ENCODE results near the gene SLC6A17. TPM values are rescaled to one million over a fixed set of nuclear protein-coding genes. Genes with fewer than 3 reads are reported as not detected.

Gene SLC6A17
- total RNA-seq, 1 experiment from 2014 or later: not detected

DNA sequence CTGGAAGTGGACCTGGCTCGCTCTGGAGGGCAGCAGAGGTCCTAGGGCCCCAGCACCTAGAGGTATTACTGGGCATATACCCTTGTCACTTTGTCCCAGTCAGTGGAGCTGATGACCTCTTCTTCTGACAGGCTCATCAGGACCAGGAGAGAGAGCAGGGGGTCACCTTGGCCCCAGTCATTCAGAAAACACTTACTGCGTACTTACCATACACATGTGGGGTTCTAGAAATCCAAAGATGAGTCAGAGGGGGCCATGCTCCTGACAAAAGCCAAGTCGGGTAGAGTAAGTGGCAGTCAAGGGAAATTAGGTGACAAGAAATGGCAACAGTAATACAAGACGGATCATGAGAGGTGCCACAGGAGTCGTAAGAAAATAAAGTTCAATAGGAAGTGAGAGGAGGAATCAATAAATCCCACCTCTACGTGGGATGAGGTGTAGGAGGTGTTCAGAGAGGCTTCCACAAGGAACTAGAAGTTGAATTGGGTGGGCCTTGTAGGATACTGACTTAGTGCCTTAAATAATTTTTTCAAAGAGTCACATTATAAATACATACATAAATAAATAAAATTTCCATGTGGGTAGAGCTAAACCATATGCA lies 66.7 kb downstream of the SLC6A17 start:
- Histone ChIP-seq H3K9me2 (replicated peaks; ENCODE audit: insufficient read depth, low read length) (no peaks in the 10 kb centered on the region), H4K20me1 (ENCODE audit: insufficient read depth, low read depth, low read length) (peaks cover 12% of the 10 kb centered on the region; the same call in 1 of the 2 replicates), H3K36me3 (ENCODE audit: insufficient read depth, low read length) (no peaks in the 10 kb centered on the region), H3K27me3 (ENCODE audit: low read length) (no peaks in the 10 kb centered on the region), H3K4me2 (ENCODE audit: low read depth, low read length, poor library complexity, severe bottlenecking) (no peak overlapping the region), H3K9me3 (ENCODE audit: low read length) (no peaks in the 10 kb centered on the region), H3K4me3 (ENCODE audit: low read length) (no peak overlapping the region), H3K4me1 (ENCODE audit: low read length) (no peaks in the 10 kb centered on the region; the same call in 1 of the 2 replicates), H2AFZ (ENCODE audit: low read length) (no peak overlapping the region), H3K9ac (ENCODE audit: low read length) (no peak overlapping the region), H3K79me2 (ENCODE audit: low read length) (no peaks in the 10 kb centered on the region), H3K27ac (ENCODE audit: low read length) (no peak overlapping the region)
- DNase-seq: no peak

DNA sequence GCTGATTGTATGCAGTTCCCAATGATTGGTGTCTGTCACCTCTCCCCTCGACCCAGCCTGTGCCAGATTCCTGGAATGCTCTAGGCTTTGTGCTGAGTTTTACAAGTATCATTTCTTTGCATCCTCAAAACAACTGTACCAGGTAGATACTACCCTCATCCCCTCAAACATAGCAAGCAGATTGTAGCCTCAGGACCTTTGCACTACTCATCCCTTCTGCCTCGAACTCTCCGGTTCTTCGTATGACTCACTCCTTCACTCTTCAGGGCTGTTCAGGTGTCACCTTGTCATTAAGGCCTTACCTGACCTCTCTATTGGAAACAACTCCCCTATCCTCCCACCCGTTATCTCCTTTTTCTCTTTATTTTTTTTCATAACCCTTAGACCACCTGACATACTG lies 67.8 kb downstream of the SLC6A17 start:
- no peak overlapping the region for H3K9ac ChIP-seq (ENCODE audit: low read length)
- no peak overlapping the region for H2AFZ ChIP-seq (ENCODE audit: low read length)
- H3K9me3 ChIP-seq (ENCODE audit: low read length): no peaks in the 10 kb centered on the region
- no peaks in the 10 kb centered on the region for H3K79me2 ChIP-seq (ENCODE audit: low read length)
- H3K4me3 ChIP-seq (ENCODE audit: low read length): no peak overlapping the region
- H4K20me1 ChIP-seq (ENCODE audit: insufficient read depth, low read depth, low read length): peaks cover 16% of the 10 kb centered on the region; the same call in 1 of the 2 replicates
- no peaks in the 10 kb centered on the region for H3K27me3 ChIP-seq (ENCODE audit: low read length)
- no peaks in the 10 kb centered on the region for H3K9me2 ChIP-seq (replicated peaks; ENCODE audit: insufficient read depth, low read length)
- no peak for DNase-seq
- H3K36me3 ChIP-seq (ENCODE audit: insufficient read depth, low read length): no peaks in the 10 kb centered on the region
- H3K4me1 ChIP-seq (ENCODE audit: low read length): no peaks in the 10 kb centered on the region
- H3K4me2 ChIP-seq (ENCODE audit: low read depth, low read length, poor library complexity, severe bottlenecking): no peak overlapping the region
- no peak overlapping the region for H3K27ac ChIP-seq (ENCODE audit: low read length)

DNA sequence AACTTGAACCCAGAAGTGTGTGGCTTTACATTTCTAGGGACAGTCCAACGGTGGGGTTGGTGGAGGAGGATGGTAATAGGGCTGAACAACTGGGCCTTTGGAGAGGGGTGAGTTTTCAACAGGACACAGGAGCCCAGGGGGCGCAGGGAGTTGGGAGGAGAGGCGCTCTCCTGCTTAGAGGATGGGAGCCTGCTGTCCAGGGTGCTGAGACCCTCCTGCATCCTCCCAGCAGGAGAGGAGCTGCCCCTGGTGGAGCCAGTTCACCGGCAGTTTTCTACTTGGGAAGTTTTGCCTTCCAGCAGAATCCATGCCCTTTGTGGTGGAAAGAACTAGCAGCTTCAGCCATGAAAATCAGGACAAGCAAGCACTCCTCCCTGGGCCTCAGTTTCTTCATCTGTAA lies 68.4 kb downstream of the SLC6A17 start:
- Histone ChIP-seq H4K20me1 (ENCODE audit: insufficient read depth, low read depth, low read length) (peaks cover 10% of the 10 kb centered on the region; the same call in 1 of the 2 replicates), H3K4me3 (ENCODE audit: low read length) (no peak overlapping the region), H3K4me2 (ENCODE audit: low read depth, low read length, poor library complexity, severe bottlenecking) (no peak overlapping the region), H2AFZ (ENCODE audit: low read length) (no peak overlapping the region), H3K9ac (ENCODE audit: low read length) (no peak overlapping the region), H3K36me3 (ENCODE audit: insufficient read depth, low read length) (no peaks in the 10 kb centered on the region), H3K9me2 (replicated peaks; ENCODE audit: insufficient read depth, low read length) (no peaks in the 10 kb centered on the region), H3K9me3 (ENCODE audit: low read length) (no peaks in the 10 kb centered on the region), H3K79me2 (ENCODE audit: low read length) (no peaks in the 10 kb centered on the region), H3K27me3 (ENCODE audit: low read length) (no peaks in the 10 kb centered on the region), H3K27ac (ENCODE audit: low read length) (no peak overlapping the region), H3K4me1 (ENCODE audit: low read length) (no peaks in the 10 kb centered on the region)
- no peak for DNase-seq

DNA sequence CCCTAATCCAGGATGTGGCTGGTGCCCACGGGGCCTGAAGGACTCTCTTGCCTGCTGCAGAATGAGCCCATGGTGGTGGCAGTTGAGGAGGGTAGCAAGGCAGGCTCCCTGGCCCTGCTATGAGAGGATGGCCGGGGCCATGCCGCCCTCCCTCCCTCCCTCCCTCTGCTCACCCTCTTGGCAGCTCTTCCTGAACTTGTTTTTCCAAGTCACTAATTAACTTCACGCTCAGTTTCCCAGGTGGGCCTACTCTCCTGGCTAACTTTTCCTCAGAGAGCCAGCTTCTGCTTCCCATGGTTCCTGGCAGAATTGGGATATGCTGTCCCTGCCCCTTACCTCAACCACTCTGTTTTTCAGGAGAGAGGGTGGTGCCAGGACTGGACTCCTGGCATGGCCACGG lies 70.0 kb downstream of the SLC6A17 start:
- Histone ChIP-seq H3K9ac (ENCODE audit: low read length) (no peak overlapping the region), H4K20me1 (ENCODE audit: insufficient read depth, low read depth, low read length) (peaks cover 14% of the 10 kb centered on the region; the same call in 1 of the 2 replicates), H3K36me3 (ENCODE audit: insufficient read depth, low read length) (no peaks in the 10 kb centered on the region), H3K9me2 (replicated peaks; ENCODE audit: insufficient read depth, low read length) (no peaks in the 10 kb centered on the region), H3K4me3 (ENCODE audit: low read length) (no peak overlapping the region), H3K9me3 (ENCODE audit: low read length) (no peaks in the 10 kb centered on the region), H2AFZ (ENCODE audit: low read length) (no peak overlapping the region), H3K4me2 (ENCODE audit: low read depth, low read length, poor library complexity, severe bottlenecking) (no peak overlapping the region), H3K27me3 (ENCODE audit: low read length) (no peaks in the 10 kb centered on the region), H3K27ac (ENCODE audit: low read length) (no peak overlapping the region), H3K79me2 (ENCODE audit: low read length) (no peaks in the 10 kb centered on the region), H3K4me1 (ENCODE audit: low read length) (no peaks in the 10 kb centered on the region)
- DNase-seq: no peak

DNA sequence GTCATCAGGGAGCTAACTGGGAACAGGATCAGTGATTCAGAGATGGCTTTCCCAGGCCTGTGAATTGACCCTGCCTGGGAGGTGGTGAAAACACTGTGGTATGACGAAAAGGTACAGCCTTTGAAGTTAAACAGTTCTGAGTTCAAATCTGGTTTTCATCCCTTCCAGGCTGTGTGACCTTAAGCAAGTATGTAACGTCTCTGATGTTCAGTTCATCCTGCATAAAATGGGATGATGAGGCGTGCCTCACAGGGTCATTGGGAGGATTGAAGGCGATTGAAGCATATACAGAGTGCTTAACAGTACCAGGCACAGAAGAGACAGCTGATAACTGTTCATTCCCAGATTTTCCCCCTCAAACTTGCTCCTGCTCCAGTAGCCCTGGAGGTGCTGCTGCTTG lies 70.8 kb downstream of the SLC6A17 start:
- Histone ChIP-seq H3K27me3 (ENCODE audit: low read length) (no peaks in the 10 kb centered on the region), H3K4me1 (ENCODE audit: low read length) (no peaks in the 10 kb centered on the region), H3K27ac (ENCODE audit: low read length) (no peak overlapping the region), H3K9ac (ENCODE audit: low read length) (no peak overlapping the region), H2AFZ (ENCODE audit: low read length) (no peak overlapping the region), H3K9me3 (ENCODE audit: low read length) (no peaks in the 10 kb centered on the region), H3K9me2 (replicated peaks; ENCODE audit: insufficient read depth, low read length) (no peaks in the 10 kb centered on the region), H3K79me2 (ENCODE audit: low read length) (no peaks in the 10 kb centered on the region), H3K4me2 (ENCODE audit: low read depth, low read length, poor library complexity, severe bottlenecking) (no peak overlapping the region), H3K36me3 (ENCODE audit: insufficient read depth, low read length) (no peaks in the 10 kb centered on the region), H4K20me1 (ENCODE audit: insufficient read depth, low read depth, low read length) (peaks cover 14% of the 10 kb centered on the region; the same call in 1 of the 2 replicates), H3K4me3 (ENCODE audit: low read length) (no peak overlapping the region)
- DNase-seq: no peak

DNA sequence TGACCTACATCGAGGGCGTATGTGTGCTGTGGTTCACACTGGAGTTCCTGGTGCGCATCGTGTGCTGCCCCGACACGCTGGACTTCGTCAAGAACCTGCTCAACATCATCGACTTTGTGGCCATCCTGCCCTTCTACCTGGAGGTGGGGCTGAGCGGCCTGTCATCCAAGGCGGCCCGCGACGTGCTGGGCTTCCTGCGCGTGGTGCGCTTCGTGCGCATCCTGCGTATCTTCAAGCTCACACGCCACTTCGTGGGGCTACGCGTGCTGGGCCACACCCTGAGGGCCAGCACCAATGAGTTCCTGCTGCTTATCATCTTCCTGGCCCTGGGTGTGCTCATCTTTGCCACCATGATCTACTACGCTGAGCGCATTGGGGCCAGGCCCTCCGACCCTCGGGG lies 72.8 kb downstream of the SLC6A17 start:
- Histone ChIP-seq H3K4me1 (ENCODE audit: low read length) (no peaks in the 10 kb centered on the region), H3K9me2 (replicated peaks; ENCODE audit: insufficient read depth, low read length) (no peaks in the 10 kb centered on the region), H3K4me2 (ENCODE audit: low read depth, low read length, poor library complexity, severe bottlenecking) (no peak overlapping the region), H3K9me3 (ENCODE audit: low read length) (no peaks in the 10 kb centered on the region), H3K36me3 (ENCODE audit: insufficient read depth, low read length) (no peaks in the 10 kb centered on the region), H4K20me1 (ENCODE audit: insufficient read depth, low read depth, low read length) (peaks cover 11% of the 10 kb centered on the region; the same call in 1 of the 2 replicates), H2AFZ (ENCODE audit: low read length) (no peak overlapping the region), H3K27ac (ENCODE audit: low read length) (no peak overlapping the region), H3K27me3 (ENCODE audit: low read length) (no peaks in the 10 kb centered on the region), H3K9ac (ENCODE audit: low read length) (no peak overlapping the region), H3K79me2 (ENCODE audit: low read length) (no peaks in the 10 kb centered on the region), H3K4me3 (ENCODE audit: low read length) (no peak overlapping the region)
- no peak for DNase-seq

DNA sequence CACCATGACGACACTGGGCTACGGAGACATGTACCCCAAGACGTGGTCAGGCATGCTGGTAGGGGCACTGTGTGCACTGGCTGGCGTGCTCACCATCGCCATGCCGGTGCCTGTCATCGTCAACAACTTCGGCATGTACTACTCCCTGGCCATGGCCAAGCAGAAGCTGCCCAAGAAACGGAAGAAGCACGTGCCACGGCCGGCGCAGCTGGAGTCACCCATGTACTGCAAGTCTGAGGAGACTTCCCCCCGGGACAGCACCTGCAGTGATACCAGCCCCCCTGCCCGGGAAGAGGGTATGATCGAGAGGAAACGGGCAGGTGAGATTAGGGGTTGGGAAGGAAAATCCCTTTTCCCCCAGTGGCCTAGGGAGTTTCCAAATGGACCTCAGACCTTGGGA lies 73.3 kb downstream of the SLC6A17 start:
- no peaks in the 10 kb centered on the region for H3K27me3 ChIP-seq (ENCODE audit: low read length)
- H2AFZ ChIP-seq (ENCODE audit: low read length): no peak overlapping the region
- no peaks in the 10 kb centered on the region for H3K79me2 ChIP-seq (ENCODE audit: low read length)
- no peaks in the 10 kb centered on the region for H3K4me1 ChIP-seq (ENCODE audit: low read length)
- no peak overlapping the region for H3K9ac ChIP-seq (ENCODE audit: low read length)
- H3K9me3 ChIP-seq (ENCODE audit: low read length): no peaks in the 10 kb centered on the region
- H3K4me3 ChIP-seq (ENCODE audit: low read length): no peak overlapping the region
- DNase-seq: no peak
- no peaks in the 10 kb centered on the region for H3K9me2 ChIP-seq (replicated peaks; ENCODE audit: insufficient read depth, low read length)
- H3K4me2 ChIP-seq (ENCODE audit: low read depth, low read length, poor library complexity, severe bottlenecking): no peak overlapping the region
- H4K20me1 ChIP-seq (ENCODE audit: insufficient read depth, low read depth, low read length): peaks cover 8% of the 10 kb centered on the region; the same call in 1 of the 2 replicates
- no peak overlapping the region for H3K27ac ChIP-seq (ENCODE audit: low read length)
- H3K36me3 ChIP-seq (ENCODE audit: insufficient read depth, low read length): no peaks in the 10 kb centered on the region

DNA sequence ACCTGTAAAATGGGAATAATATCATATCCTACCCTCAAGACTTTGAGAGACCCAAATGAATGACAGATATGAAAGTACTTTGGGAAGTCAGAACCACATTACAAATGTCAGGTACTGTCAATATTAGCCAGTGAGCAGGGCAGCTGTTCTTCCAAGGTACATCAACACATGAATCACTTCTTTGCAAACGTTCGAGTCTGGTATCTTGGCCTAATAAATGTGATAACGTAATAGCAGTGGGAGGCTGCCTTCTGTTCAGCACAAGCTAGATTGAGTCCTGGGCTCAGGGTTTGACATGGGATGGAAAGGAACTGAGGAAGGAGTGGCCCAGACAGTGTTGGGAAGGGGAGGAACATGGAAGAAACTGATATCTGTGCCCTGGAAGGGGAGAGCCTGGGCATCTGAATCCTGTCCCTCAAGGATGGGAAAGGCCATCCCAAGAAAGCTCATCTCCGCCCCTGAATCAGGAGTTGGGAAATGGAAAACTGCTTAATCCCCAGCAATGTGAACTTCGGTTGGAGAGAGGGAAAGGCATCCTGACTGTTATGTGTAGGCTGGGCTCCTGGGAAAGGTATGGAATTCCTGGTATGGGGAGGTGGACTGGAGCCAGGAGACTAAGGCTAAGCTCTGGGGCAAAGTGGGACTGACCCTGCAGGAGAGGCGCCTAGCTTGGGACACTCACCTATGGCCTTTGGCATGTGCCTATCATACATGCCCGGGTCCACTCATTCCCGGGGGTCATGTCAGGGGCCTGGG lies 74.1 kb downstream of the SLC6A17 start:
- H3K4me2 ChIP-seq (ENCODE audit: low read depth, low read length, poor library complexity, severe bottlenecking): no peak overlapping the region
- peaks cover 8% of the 10 kb centered on the region; the same call in 1 of the 2 replicates for H4K20me1 ChIP-seq (ENCODE audit: insufficient read depth, low read depth, low read length)
- H3K4me3 ChIP-seq (ENCODE audit: low read length): no peak overlapping the region
- H3K27me3 ChIP-seq (ENCODE audit: low read length): no peaks in the 10 kb centered on the region
- no peak for DNase-seq
- no peak overlapping the region for H3K27ac ChIP-seq (ENCODE audit: low read length)
- no peaks in the 10 kb centered on the region for H3K36me3 ChIP-seq (ENCODE audit: insufficient read depth, low read length)
- H2AFZ ChIP-seq (ENCODE audit: low read length): no peak overlapping the region
- H3K79me2 ChIP-seq (ENCODE audit: low read length): no peaks in the 10 kb centered on the region
- no peaks in the 10 kb centered on the region for H3K9me3 ChIP-seq (ENCODE audit: low read length)
- no peak overlapping the region for H3K9ac ChIP-seq (ENCODE audit: low read length)
- no peaks in the 10 kb centered on the region for H3K4me1 ChIP-seq (ENCODE audit: low read length)
- H3K9me2 ChIP-seq (replicated peaks; ENCODE audit: insufficient read depth, low read length): no peaks in the 10 kb centered on the region

Measured in Karpas-422 (cell line).